Umbilical cord (tissue), 2 donors: Measurements from ENCODE around the gene SGMS2. TPM values are rescaled to one million over a fixed set of nuclear protein-coding genes. Genes with fewer than 3 reads are reported as not detected.

Source experiments
- DNase-seq: peaks from one replicate; pipeline ENCODE4 v3.0.0-alpha.2; 2015; ENCODE audit warnings: low spot score
- total RNA-seq: library from RNA; depleted of rRNA; stranded (reverse); fragments of >200 nt; gene quantifications from one replicate; pipeline ENCODE4 v1.2.3, GENCODE V29; 2014; ENCODE audit warnings: low replicate concordance; ENCODE audit not compliant: insufficient read depth

The SGMS2 gene
- total RNA-seq, 1 donor from 2014 or later, result 84.0 TPM

DNA sequence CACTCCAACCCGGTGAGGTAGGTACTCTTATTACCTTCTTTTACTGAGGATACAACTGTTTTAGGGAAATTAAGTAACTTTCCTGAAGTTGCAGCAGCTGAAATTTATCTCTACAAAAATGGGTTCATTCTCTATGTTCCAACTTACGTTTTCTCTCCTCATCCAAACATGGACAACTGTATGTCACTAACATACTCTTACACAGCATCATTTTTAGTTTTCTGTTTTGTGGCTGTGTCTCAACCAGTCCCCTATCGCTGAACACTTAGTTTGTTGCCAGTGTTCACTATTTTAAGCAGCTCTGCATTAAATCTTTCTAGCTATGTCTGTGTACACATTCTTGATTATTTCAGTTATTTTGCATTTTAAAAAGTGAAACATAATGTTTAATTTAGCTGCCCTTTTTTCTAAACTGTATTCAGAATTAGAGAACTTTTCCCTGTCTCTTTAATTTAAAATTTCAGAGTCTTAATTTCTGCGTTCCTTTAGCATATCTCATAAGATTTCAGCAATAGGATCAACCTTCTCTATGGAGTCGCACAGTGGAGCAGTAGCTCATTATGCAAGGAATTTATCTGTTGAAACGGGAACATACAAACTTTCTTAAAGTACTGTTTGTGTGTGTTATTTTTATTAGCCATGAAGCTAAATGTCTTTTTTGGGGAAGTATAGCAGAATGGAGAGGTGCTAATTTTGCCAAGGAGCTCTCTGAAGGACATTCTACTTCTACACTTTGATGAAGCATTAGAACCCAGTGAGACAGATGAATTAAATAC, 3.8 kb downstream of the SGMS2 start:
- no peak for DNase-seq

GRCh38 chr4:107831140-107831539, 6.4 kb downstream of the SGMS2 start:
- DNase-seq, result no peak

GRCh38 chr4:107832275-107832807, 7.6 kb downstream of the SGMS2 start:
- no peak for DNase-seq

DNA sequence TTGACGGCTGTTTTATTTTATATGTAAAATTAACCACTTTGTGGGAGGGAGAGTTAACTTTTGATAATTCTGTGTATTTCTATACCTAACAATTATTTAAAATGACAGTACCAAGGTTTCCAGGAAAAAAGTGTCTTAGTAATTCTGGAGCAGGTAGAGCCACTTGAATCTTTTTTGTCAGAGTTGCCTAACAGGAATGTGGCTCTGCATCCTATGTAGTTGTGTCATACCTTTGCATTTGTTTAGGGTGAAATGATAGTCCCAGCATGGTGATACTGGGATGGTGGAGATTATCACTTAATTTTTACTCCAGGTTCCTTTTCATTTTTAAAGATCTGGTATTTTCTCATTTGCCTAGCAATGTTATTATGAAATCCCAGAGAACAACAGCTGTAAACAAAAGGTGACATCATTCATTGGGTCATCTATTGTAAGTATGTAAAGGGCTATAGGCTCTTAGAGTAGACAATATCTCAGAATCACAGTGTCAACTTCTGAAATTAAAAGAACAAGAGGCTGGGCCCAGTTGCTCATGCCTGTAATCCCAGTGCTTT, 9.6 kb downstream of the SGMS2 start:
- DNase-seq, result no peak

DNA sequence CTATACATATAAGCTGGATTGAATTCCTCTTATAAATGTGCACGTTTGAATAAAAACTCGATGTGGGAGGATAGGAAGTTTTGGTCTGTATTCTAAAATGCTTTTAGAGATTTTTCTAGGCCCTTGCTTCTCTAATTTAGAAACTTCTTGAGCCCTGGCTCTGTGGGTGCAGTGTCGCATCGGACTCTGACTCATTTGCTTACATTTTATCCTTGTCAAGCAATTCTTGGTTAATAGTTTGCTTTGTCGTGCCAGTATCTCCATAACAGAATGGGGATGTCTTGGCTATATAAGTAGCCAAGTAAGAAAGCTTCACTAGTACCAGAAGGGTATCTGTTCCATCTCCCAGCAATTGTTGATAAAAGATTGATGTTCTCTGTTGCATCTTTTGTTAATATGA, 10.7 kb downstream of the SGMS2 start:
- no peak for DNase-seq

DNA sequence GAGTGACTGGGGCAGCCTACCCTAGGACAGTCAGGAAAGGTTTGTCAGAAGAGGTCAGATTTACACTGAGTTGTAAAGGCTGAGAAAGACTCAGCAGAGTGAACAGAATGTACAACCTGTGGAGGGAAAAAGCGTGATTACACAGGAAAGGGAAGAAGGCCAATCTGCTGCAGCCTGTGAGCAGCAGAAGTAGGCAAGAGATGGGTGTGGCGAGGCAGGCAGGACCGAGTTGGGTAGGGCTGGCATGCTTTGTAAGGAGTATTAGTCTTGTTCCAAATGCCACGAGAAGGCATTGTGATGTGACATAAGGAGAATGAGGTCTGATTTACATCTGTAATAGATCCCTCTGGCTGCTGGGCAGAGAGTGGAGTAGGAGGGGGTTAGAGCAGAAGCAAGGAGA, 12.6 kb downstream of the SGMS2 start:
- DNase-seq, result no peak

- DNase-seq, result no peak
Measured at GRCh38 chr4:107837776-107838618, 13.3 kb downstream of the SGMS2 start.

DNA sequence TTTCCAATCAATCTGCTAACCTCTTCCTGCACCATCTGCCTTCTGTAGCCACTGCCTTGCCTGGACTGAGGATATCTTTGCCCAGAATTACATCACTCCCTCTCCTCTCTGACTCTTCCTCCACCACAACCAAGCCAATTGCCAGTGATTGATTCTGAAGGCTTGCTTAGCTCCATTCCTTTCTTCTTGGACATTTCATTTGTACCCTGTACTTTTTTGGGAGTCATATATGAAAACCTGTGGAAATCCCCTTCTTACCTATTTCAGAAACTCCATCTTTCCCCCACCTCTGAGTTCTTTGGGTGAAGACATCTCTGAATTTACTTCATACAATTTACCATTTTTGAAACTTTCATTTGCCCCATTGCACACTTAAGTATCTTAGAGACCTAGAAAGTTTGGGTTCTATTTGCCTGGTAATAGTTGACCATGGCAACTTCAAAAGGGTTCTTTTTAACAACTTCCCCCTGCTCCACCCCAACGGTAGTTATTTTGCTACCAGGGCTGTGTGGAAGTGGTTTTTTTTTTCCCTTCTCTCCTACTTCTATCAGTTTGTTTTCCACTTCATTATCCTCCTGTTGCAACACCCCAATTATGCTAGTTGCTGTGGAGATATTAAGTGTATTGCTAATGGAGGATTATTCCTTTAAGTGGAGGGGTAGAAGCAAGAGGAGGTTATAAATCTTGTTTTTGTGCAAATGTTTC, 14.3 kb downstream of the SGMS2 start:
- no peak for DNase-seq

- no peak for DNase-seq
Measured at GRCh38 chr4:107843391-107843790, 18.7 kb downstream of the SGMS2 start.

DNA sequence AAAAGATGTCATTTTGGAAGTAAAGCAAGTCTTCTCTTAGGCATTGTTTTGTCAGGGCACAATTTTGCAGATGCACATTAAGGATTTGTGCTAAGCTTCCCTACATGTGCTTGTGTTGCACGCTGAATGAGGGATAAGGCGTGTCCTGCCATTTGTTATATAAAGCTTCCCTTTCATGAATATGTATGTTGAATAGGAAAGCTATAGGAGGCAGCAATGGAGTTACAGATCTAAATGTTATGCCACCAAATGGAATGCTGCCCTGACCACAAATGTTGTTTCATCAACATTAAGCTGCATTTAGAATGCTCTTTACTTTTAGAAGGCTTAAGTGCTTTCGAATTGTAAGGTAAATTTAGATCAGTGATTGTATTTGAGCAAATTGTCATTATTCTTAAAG, 20.9 kb downstream of the SGMS2 start:
- DNase-seq, result no peak

- no peak for DNase-seq
Measured at GRCh38 chr4:107850438-107850837, 25.7 kb downstream of the SGMS2 start.

- DNase-seq, result peak; percentile 91
Measured at GRCh38 chr4:107853444-107854355, 29.0 kb downstream of the SGMS2 start.

DNA sequence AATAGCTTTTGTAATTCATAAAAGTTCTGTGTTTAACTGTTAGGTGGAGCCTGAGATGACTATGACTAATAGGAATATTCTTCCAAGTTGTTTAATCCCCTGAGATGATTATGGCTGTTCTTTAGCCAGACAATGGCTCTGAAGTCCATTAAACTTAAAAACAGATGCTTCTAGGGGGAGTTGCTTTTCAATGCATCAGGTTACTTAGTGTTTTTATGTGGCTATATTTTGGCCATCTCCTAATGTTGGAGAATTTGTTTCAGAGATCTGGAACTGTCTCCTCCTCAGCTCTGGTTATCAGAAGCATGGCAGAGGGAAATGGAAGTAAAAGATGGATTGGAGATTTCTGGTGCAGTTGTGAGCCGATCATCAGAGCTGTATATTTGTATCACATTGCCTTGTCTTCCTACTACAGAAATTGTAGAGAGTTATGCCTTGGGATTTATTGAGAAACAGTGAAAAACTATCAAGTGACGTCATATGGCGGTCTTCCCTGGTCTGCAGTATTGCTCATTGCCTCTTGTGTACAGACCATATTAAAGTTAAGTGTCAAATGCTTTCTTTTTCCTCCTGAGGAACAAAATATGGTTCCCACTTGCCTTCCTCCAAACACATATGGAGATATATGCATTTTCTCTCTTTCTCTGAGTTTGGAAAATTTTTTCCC, 29.8 kb downstream of the SGMS2 start:
- peak; percentile 40 for DNase-seq

- DNase-seq, result no peak
Measured at GRCh38 chr4:107855723-107856122, 31.0 kb downstream of the SGMS2 start.

DNA sequence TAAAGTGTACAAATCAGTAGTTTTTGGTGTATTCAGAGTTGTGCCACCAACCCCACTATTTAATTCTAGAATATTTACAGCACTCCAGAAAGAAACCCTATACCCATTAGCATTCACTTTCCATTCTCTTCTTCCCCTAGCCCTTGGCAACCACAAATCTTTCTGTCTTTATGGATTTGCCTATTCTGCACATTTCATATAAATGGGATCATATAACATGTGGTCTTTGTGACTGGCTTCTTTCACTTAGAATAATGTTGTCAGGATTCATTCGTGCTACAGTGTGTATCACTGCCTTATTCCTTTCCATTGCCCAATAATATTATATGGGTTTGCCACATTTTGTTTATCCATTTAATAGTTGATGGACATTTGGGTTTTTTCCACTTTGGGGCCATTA, 32.2 kb downstream of the SGMS2 start:
- no peak for DNase-seq

- DNase-seq, result no peak
Measured at GRCh38 chr4:107857741-107858140, 33.0 kb downstream of the SGMS2 start.

GRCh38 chr4:107858158-107858742, 33.5 kb downstream of the SGMS2 start:
- DNase-seq, result no peak

GRCh38 chr4:107862658-107863057, 37.9 kb downstream of the SGMS2 start:
- DNase-seq, result peak; percentile 14

- no peak for DNase-seq
Measured at GRCh38 chr4:107863416-107863815, 38.7 kb downstream of the SGMS2 start.
